Fibroblast of lung (primary cell): Measurements from ENCODE around the gene RHBDL3. TPM values are rescaled to one million over a fixed set of nuclear protein-coding genes. Genes with fewer than 3 reads are reported as not detected.

ENCODE experiments used
- DNase-seq, 2 donors: peaks; one replicate each; pipeline versions ENCODE4 v3.0.0 to v3.0.0-alpha.2; 2010; ENCODE audit warnings: low read depth in 2 of 2
- H2AFZ ChIP-seq: 2 replicates; pipeline ENCODE4 v1.5.1; 2012; ENCODE audit warnings: low read length, control low read depth, inconsistent platforms
- H3K27ac ChIP-seq: 2 replicates; pipeline ENCODE4 v1.5.1; 2011; ENCODE audit warnings: low read length, control low read depth; ENCODE audit not compliant: insufficient read depth
- H3K27me3 ChIP-seq: 2 replicates; pipeline ENCODE4 v1.5.1; 2011; ENCODE audit warnings: mild to moderate bottlenecking, low read length; ENCODE audit not compliant: control insufficient read depth, insufficient read depth
- H3K36me3 ChIP-seq: 2 replicates; pipeline ENCODE4 v1.5.1; 2011; ENCODE audit warnings: low read length; ENCODE audit not compliant: control insufficient read depth, insufficient read depth
- H3K4me1 ChIP-seq: 2 replicates; pipeline ENCODE4 v1.5.1; 2011; ENCODE audit warnings: low read length; ENCODE audit not compliant: control insufficient read depth, insufficient read depth; ENCODE audit errors: extremely low read depth
- H3K4me2 ChIP-seq: 2 replicates; pipeline ENCODE4 v1.5.1; 2011; ENCODE audit warnings: low read length, control low read depth; ENCODE audit not compliant: insufficient read depth; ENCODE audit errors: extremely low read depth
- H3K4me3 ChIP-seq, 4 experiments: fragments of 200-600 bp in 1 of 4; sonication (generic) in 1 of 4; replicated peaks in 1 of 4; 2 replicates each; pipeline ENCODE4 v1.5.1; 2011 to 2016; ENCODE audit warnings: low read length in 4 of 4, low read depth in 3 of 4, mild to moderate bottlenecking in 3 of 4, control low read depth in 2 of 4, inconsistent platforms in 1 of 4, mixed read lengths in 1 of 4; ENCODE audit not compliant: insufficient read depth in 1 of 4; ENCODE audit errors: control extremely low read depth in 1 of 4
- H3K79me2 ChIP-seq: 2 replicates; pipeline ENCODE4 v1.5.1; 2012; ENCODE audit warnings: mild to moderate bottlenecking, low read length, inconsistent platforms; ENCODE audit not compliant: control insufficient read depth, insufficient read depth
- H3K9ac ChIP-seq: 2 replicates; pipeline ENCODE4 v1.5.1; 2011; ENCODE audit warnings: mild to moderate bottlenecking, low read length, control low read depth; ENCODE audit not compliant: insufficient read depth
- H3K9me3 ChIP-seq: 2 replicates; pipeline ENCODE4 v1.5.1; 2012; ENCODE audit warnings: low read depth, low read length; ENCODE audit not compliant: control insufficient read depth, insufficient read depth
- H4K20me1 ChIP-seq: 2 replicates; pipeline ENCODE4 v1.5.1; 2011; ENCODE audit warnings: low read length; ENCODE audit not compliant: control insufficient read depth, insufficient read depth; ENCODE audit errors: extremely low read depth
- CTCF ChIP-seq, 2 donors: IDR thresholded peaks in 1 of 2; conservative IDR thresholded peaks in 1 of 2; 1 replicate in 1 of 2; 2 replicates in 1 of 2; pipeline ENCODE4 v1.5.1; 2011 to 2012; ENCODE audit warnings: low read length in 2 of 2, control low read depth in 1 of 2, inconsistent platforms in 1 of 2, low read depth in 1 of 2, mild to moderate bottlenecking in 1 of 2
- EZH2 ChIP-seq: IDR thresholded peaks from 2 replicates; pipeline ENCODE4 v1.5.1; 2012; ENCODE audit warnings: low read length, control low read depth, mild to moderate bottlenecking; ENCODE audit errors: missing control alignments
- polyA plus RNA-seq, 2 donors: library from polyadenylated mRNA; depleted of rRNA in 1 of 2; stranded (reverse) in 1 of 2; unstranded in 1 of 2; fragments of >200 nt; gene quantifications; 2 replicates each; pipeline ENCODE4 v1.2.1, GENCODE V29; 2011 to 2012; ENCODE audit warnings: missing spikeins in 1 of 2
- total RNA-seq: library from RNA; depleted of rRNA; stranded (reverse); fragments of >200 nt; gene quantifications from 2 replicates; pipeline ENCODE4 v1.2.1, GENCODE V29; 2014

Gene RHBDL3
- total and polyA plus RNA-seq, 2 donors (not counting 1 experiment from before 2014, with no cell fraction given) = 0.17 to 0.43 TPM

- H3K27ac ChIP-seq = no peak overlapping the region
- no peak for DNase-seq
- H3K4me3 ChIP-seq = no peak overlapping the region
- TF ChIP-seq CTCF (conservative IDR thresholded peaks at IDR 0.05 in 1 of 2, IDR thresholded peaks at IDR 0.05 in 1 of 2; ENCODE audit: low read depth in 1 of 2, low read length in 2 of 2) (no peak), EZH2 (no peak)
- no peaks in the 10 kb centered on the region for H3K9me3 ChIP-seq
- H4K20me1 ChIP-seq = no peaks in the 10 kb centered on the region
- H3K4me2 ChIP-seq = no peak overlapping the region
- no peak overlapping the region for H3K9ac ChIP-seq
- no peaks in the 10 kb centered on the region for H3K4me1 ChIP-seq
- H3K36me3 ChIP-seq = no peaks in the 10 kb centered on the region
- H2AFZ ChIP-seq = no peak overlapping the region
- peaks cover 2% of the 10 kb centered on the region for H3K27me3 ChIP-seq
- no peaks in the 10 kb centered on the region for H3K79me2 ChIP-seq
Measured at GRCh38 chr17:32302860-32303649, 37.4 kb downstream of the RHBDL3 start.

DNA sequence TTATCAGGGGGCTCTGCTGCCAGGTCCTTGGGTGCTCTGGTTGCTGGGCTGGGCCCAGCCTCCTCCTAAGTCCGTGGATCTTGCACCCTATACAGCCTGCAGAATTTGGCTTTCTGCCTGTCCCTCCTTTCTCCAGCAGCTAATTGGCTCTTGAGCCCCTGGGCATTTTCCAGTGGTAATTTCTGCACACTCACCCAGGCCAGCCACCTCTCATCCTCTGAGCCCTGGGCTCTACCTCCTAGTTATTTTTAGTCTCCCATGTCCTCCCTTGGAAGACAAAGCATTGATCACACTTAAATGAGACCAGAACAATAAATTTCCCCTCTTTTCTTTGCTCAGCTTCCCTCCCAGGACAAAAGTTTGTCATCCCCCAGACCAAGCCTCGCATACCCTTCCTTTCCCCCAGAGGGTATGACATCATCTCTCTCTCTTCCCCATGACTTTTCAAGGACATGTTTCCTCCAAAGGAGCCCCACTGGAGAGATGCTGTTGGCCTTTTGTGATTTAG lies 38.2 kb downstream of the RHBDL3 start:
- no peaks in the 10 kb centered on the region for H3K4me1 ChIP-seq
- no peak overlapping the region for H3K27ac ChIP-seq
- no peaks in the 10 kb centered on the region for H3K36me3 ChIP-seq
- no peak overlapping the region for H3K4me3 ChIP-seq
- no peak overlapping the region for H3K4me2 ChIP-seq
- no peak for DNase-seq
- no peaks in the 10 kb centered on the region for H4K20me1 ChIP-seq
- no peak overlapping the region for H3K9ac ChIP-seq
- H2AFZ ChIP-seq = no peak overlapping the region
- no peaks in the 10 kb centered on the region for H3K79me2 ChIP-seq
- no peaks in the 10 kb centered on the region for H3K9me3 ChIP-seq
- peaks cover 2% of the 10 kb centered on the region for H3K27me3 ChIP-seq
- no peak for TF ChIP-seq CTCF (conservative IDR thresholded peaks at IDR 0.05 in 1 of 2, IDR thresholded peaks at IDR 0.05 in 1 of 2; ENCODE audit: low read depth in 1 of 2, low read length in 2 of 2)
- TF ChIP-seq EZH2 = no peak

- H2AFZ ChIP-seq = no peak overlapping the region
- no peak overlapping the region for H3K4me3 ChIP-seq
- no peak for DNase-seq
- H3K4me2 ChIP-seq = no peak overlapping the region
- no peaks in the 10 kb centered on the region for H4K20me1 ChIP-seq
- H3K27me3 ChIP-seq = peaks cover 2% of the 10 kb centered on the region
- H3K9me3 ChIP-seq = no peaks in the 10 kb centered on the region
- H3K9ac ChIP-seq = no peak overlapping the region
- no peak for TF ChIP-seq EZH2
- TF ChIP-seq CTCF (conservative IDR thresholded peaks at IDR 0.05 in 1 of 2, IDR thresholded peaks at IDR 0.05 in 1 of 2; ENCODE audit: low read depth in 1 of 2, low read length in 2 of 2) = no peak
- no peaks in the 10 kb centered on the region for H3K4me1 ChIP-seq
- H3K79me2 ChIP-seq = no peaks in the 10 kb centered on the region
- H3K27ac ChIP-seq = no peak overlapping the region
- H3K36me3 ChIP-seq = no peaks in the 10 kb centered on the region
Measured at GRCh38 chr17:32305049-32305448, 39.4 kb downstream of the RHBDL3 start.
